Measurements from ENCODE around the gene GABPB1.

- TF ChIP-seq CTCF (IDR thresholded peaks at IDR 0.05 in 4 of 5, conservative IDR thresholded peaks at IDR 0.05 in 1 of 5) (no peak), POLR2A (IDR thresholded peaks at IDR 0.05) (no peak)
Measured at GRCh38 chr15:50355980-50356379, 982 bp upstream of the GABPB1 start.
